ENCODE measurements around the gene TOM1L1. TPM values are rescaled to one million over a fixed set of nuclear protein-coding genes. Genes with fewer than 3 reads are reported as not detected.

TOM1L1 gene
- total RNA-seq, 6 experiments from 2014 or later: 36.5 to 74.5 (median 61.9) TPM

DNA sequence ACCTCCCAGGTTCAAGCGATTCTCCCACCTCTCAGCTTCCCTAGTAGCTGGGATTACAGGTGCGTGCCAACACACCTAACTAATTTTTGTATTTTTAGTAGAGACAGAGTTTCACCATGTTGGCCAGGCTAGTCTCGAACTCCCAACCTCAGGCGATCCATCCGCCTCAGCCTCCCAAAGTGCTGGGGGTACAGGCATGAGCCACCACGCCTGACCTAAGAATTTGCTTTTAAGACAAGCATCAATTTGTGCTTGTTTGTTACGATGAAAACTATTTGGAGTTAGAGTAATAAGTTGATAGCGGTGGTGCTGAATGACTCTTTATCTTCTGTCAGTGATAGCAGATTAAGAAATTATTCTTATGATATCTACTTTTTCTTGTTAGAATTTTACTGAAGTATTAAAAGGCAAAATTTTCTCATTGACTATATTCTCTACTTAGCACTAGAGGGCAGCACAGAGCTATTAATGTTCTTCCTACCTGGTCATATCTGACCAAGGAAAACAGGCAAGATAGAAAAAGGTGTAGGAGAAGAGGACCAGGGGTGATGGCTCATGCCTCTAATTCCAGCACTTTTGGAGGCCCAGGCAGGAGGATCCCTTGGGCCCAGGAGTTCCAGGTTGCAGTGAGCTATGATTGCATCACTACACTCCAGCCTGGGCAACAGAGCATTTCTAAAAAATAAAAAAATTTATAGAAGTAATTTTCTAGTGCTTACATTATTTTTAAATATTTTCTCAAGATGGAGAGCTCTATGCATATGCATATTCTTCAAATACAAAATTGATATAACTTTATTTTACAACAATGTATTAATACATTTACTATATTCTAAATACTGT, 92.4 kb downstream of the TOM1L1 start:
- intact Hi-C loops (cut with DNase I): loop anchor here (10.0 kb wide), 2 partner anchors 352 to 362 kb away; no protein-coding TSS in a partner anchor
- Histone ChIP-seq H3K27ac (no peak overlapping the region), H3K4me3 (no peak overlapping the region), H3K4me1 (no peaks in the 10 kb centered on the region), H3K27me3 (no peaks in the 10 kb centered on the region), H3K36me3 (no peaks in the 10 kb centered on the region), H3K9me3 (no peaks in the 10 kb centered on the region)
- TF ChIP-seq, protein P1, sequence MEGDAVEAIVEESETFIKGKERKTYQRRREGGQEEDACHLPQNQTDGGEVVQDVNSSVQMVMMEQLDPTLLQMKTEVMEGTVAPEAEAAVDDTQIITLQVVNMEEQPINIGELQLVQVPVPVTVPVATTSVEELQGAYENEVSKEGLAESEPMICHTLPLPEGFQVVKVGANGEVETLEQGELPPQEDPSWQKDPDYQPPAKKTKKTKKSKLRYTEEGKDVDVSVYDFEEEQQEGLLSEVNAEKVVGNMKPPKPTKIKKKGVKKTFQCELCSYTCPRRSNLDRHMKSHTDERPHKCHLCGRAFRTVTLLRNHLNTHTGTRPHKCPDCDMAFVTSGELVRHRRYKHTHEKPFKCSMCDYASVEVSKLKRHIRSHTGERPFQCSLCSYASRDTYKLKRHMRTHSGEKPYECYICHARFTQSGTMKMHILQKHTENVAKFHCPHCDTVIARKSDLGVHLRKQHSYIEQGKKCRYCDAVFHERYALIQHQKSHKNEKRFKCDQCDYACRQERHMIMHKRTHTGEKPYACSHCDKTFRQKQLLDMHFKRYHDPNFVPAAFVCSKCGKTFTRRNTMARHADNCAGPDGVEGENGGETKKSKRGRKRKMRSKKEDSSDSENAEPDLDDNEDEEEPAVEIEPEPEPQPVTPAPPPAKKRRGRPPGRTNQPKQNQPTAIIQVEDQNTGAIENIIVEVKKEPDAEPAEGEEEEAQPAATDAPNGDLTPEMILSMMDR (IDR thresholded peaks at IDR 0.05): peak; percentile 54 to 68 (median 67)
- TF ChIP-seq POLR2A (IDR thresholded peaks at IDR 0.05): no peak
- no peak for DNase-seq
- peak; percentile 75 to 82 (median 79) for ATAC-seq
- WGBS (ENCODE audit: insufficient coverage, low coverage, low lambda C conversion rate, missing lambda C conversion rate): 77% methylated on average over 8 of the region's 8 CpGs

DNA sequence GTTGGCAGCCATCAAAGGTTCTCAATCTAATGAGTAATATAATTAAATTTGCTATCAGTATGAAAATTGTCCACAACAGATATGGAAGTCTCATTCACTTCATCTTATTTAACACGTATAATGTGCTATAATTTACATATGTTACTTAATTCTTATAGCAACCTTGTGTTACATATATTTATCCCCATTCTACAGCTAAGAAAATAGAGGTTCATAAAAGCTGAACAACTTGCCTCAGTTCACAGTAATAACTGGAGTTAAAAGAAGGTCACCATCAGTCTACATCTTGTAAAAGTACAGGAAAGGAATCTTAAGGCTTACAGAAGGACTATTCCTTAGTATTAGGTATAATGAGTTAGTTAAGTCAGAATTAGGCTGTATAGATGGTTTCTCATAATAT, 95.8 kb downstream of the TOM1L1 start:
- no peaks in the 10 kb centered on the region for H3K36me3 ChIP-seq
- H3K27ac ChIP-seq: no peak overlapping the region
- TF ChIP-seq, protein P1 (IDR thresholded peaks at IDR 0.05): no peak
- TF ChIP-seq POLR2A (IDR thresholded peaks at IDR 0.05): no peak
- H3K4me1 ChIP-seq: no peaks in the 10 kb centered on the region
- no peak for DNase-seq
- no peak for ATAC-seq
- no peaks in the 10 kb centered on the region for H3K9me3 ChIP-seq
- intact Hi-C loops (cut with DNase I): loop anchor here (10.0 kb wide), 2 partner anchors 348 to 358 kb away; no protein-coding TSS in a partner anchor
- no peaks in the 10 kb centered on the region for H3K27me3 ChIP-seq
- H3K4me3 ChIP-seq: no peak overlapping the region
- WGBS (ENCODE audit: insufficient coverage, low coverage, low lambda C conversion rate, missing lambda C conversion rate): 82% methylated on average over 1 of the region's 1 CpG

DNA sequence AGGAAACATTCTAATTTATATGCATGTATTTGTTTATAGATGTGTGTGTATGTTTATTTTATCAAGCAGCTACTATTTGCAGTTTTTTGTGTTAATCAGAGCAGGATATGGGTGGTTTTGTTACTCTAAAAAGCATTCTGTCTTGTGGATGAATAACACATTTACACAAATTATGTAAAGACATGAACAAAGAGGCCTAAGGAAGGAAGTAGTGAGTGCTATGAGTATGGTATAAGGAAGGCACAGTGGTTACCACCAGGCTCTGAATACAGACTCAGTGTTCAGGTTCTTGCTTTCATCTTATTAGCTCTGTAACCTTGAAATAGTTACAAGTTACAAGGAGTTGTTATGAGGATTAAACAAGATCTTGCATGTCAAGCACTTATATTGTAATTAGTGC, 101.8 kb downstream of the TOM1L1 start:
- intact Hi-C loops (cut with DNase I): no loop called here
- no peak for TF ChIP-seq POLR2A (IDR thresholded peaks at IDR 0.05)
- TF ChIP-seq, protein P1 (IDR thresholded peaks at IDR 0.05): no peak

DNA sequence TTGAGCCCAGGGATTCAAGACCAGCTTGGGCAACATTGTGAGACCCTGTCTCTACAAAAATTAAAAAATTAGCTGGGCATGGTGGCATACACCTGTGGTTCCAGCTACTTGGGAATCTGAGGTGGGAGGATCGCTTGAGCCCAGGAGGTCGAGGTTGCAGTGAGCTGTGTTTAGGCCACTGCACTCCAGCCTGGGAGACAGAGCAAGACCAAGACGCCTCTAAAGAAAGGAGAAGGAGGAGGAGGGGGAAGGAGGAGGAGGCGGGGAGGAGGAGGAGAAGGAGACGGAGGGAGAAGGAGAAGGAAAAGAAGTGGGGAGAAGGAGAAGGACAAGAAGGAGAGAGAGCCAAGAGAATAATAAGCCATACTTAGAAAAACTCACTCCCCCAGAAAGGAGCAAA, 103.8 kb downstream of the TOM1L1 start:
- no peak for ATAC-seq
- H3K4me1 ChIP-seq: no peaks in the 10 kb centered on the region
- no peak overlapping the region for H3K27ac ChIP-seq
- H3K27me3 ChIP-seq: no peaks in the 10 kb centered on the region
- no peak for TF ChIP-seq POLR2A (IDR thresholded peaks at IDR 0.05)
- TF ChIP-seq, protein P1 (IDR thresholded peaks at IDR 0.05): no peak
- no peak for DNase-seq
- 85% methylated on average over 3 of the region's 5 CpGs for WGBS (ENCODE audit: insufficient coverage, low coverage, low lambda C conversion rate, missing lambda C conversion rate)
- no peak overlapping the region for H3K4me3 ChIP-seq
- H3K9me3 ChIP-seq: no peaks in the 10 kb centered on the region
- intact Hi-C loops (cut with DNase I): no loop called here
- no peaks in the 10 kb centered on the region for H3K36me3 ChIP-seq

More for the DNA sequence above, 101.8 kb downstream of the TOM1L1 start:
- DNase-seq (no peak), ATAC-seq (no peak)
- no peaks in the 10 kb centered on the region for H3K36me3 ChIP-seq
- no peaks in the 10 kb centered on the region for H3K9me3 ChIP-seq
- no peaks in the 10 kb centered on the region for H3K4me1 ChIP-seq
- H3K27me3 ChIP-seq: no peaks in the 10 kb centered on the region
- H3K27ac ChIP-seq: no peak overlapping the region
- H3K4me3 ChIP-seq: no peak overlapping the region

Data from right lobe of liver (tissue), 6 donors.